ENCODE measurements around the gene NLRP2B. TPM values are rescaled to one million over a fixed set of nuclear protein-coding genes. Genes with fewer than 3 reads are reported as not detected.
"Not testable (repeated sequence)": the region's sequence is repeated elsewhere in the genome, so short reads cannot be mapped to it uniquely, and the experiment has no call there.

NLRP2B gene
- total RNA-seq = not detected

DNA sequence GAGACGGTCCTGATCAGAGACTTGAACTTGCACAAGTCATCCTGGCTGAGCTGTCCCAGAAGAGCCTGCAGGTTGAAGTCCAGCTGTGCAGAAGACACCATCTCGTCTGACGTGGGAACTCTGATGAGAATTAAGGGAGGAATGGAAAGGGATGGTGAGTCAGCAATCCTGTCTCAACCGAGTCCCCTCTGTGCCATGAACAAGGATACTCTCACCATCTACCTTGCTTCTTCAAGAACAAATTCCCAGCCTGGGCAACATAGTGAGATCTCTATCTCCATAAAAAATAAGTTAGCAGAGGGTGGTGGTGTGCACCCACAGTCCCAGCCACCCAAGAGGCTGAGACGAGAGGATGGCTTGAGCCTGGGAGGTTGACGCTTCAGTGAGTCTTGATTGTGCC, at the start of gene NLRP2B:
Gene NLRP2B (minus strand): TSS at position 101 of the 400 bp plus-strand sequence.
- Mint-ChIP-seq H3K4me3 (no peak within 1 kb of the TSS), H3K4me1 (ENCODE audit: low read depth) (no peaks in the 10 kb centered on the region), H3K9me3 (no peaks in the 10 kb centered on the region), H3K36me3 (ENCODE audit: insufficient read depth) (no peaks in the 10 kb centered on the region), H3K27me3 (ENCODE audit: low read depth) (no peaks in the 10 kb centered on the region)
- no peak for ATAC-seq
- DNase-seq = no peak

- not testable (repeated sequence) for H3K36me3 Mint-ChIP-seq (ENCODE audit: insufficient read depth); H3K4me3 Mint-ChIP-seq; H3K4me1 Mint-ChIP-seq (ENCODE audit: low read depth); H3K27me3 Mint-ChIP-seq (ENCODE audit: low read depth); H3K9me3 Mint-ChIP-seq; DNase-seq; ATAC-seq
Measured at GRCh38 chrX:57725995-57726394, 45.9 kb upstream of the NLRP2B start.

DNA sequence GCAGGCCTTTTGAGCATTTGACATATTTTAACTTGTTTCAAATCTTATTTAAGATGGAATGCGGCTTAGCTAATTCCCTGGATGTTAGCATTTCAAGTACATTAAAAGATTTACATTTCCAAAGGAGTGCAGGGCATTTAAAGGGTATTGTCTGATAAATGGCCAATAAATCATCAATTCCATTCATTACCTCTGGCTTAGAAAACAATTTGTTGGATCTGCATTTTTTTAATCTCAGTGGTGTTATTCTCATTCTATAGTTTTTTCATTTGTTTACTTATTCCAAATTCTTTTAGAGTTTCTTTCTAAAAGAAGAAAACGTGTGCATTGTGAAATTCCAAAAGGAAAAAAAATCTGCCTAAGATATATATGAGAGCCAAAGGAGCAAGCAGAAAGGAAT, 1.3 kb upstream of the NLRP2B start:
- Mint-ChIP-seq H3K36me3 (ENCODE audit: insufficient read depth) (no peaks in the 10 kb centered on the region), H3K4me1 (ENCODE audit: low read depth) (no peaks in the 10 kb centered on the region), H3K27me3 (ENCODE audit: low read depth) (no peaks in the 10 kb centered on the region), H3K4me3 (no peak overlapping the region), H3K9me3 (no peaks in the 10 kb centered on the region)
- no peak for ATAC-seq
- no peak for DNase-seq

DNA sequence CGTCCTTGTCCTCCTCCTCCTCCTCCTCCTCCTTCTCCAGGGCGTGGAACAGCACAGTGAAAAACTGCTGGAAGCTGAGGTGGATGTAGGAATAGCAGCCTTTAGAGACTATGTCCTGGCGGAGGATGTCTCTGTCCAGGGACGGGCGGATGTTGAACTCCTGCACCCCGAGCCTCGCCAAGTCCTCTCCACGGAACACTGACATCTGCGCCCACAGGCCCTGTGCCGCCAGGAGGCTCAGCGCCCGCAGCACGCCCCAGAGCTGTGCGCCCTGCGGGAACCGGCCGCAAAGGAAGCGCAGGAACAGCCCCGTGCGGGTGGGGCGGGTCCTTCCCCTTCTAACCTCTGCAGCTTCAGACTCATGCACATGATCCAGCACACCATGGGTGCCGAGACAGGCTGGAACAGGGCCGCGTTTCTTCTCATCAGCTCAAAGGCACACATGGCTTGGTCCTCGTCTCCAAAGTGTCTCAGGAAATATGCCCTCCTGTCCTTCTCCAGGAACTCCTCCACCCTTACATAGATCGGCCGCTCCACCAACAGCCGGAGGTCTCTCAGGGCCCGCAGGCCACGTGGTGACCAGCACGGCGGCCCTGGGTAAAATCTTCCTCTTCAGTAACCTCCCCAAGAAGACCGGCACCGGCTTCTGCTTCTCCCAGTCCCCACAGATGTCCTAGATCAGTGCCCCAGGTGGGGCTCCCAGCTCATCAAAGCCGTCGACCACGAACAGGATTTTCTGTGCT, 1.2 kb downstream of the NLRP2B start:
- Mint-ChIP-seq H3K4me3 (no peak overlapping the region), H3K4me1 (ENCODE audit: low read depth) (no peaks in the 10 kb centered on the region), H3K9me3 (peaks cover 7% of the 10 kb centered on the region), H3K36me3 (ENCODE audit: insufficient read depth) (no peaks in the 10 kb centered on the region), H3K27me3 (ENCODE audit: low read depth) (no peaks in the 10 kb centered on the region)
- no peak for DNase-seq
- no peak for ATAC-seq

DNA sequence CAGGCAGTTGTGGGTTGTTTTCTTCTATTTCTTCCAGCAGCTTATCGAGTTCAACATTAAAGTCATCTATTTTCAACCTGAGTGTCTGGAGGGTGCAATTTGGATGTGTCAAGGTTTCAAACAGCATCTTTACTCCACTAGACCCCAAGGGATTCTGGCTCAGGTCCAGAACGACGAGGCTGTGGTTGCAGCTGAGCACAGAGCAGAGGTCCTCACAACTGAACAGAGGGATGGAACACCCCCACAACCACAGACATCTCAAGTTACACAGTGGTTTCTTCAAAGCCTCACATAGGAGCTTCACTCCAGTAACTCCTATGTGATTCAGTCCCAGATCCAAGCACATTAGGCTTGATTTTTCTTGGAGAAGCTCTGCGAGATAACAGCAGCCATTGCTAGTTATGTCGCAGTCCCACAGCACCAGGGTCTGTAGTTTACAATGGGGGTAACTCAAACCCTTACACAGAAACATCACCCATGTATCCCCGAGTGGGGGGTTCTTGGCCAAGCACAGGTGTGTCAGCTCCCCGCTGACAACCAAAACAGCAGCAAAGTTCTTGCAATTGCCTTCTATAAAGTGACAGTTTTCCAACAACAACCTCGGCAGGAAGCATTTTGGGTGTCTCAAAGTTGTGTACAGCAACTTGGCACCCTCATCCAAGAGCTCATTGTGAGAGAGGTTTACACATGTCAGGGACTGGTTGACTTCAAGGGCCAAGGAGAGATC, 2.8 kb downstream of the NLRP2B start:
- DNase-seq (no peak), ATAC-seq (no peak)
- Mint-ChIP-seq H3K36me3 (ENCODE audit: insufficient read depth) (no peaks in the 10 kb centered on the region), H3K9me3 (peaks cover 10% of the 10 kb centered on the region), H3K4me3 (no peak overlapping the region), H3K4me1 (ENCODE audit: low read depth) (no peaks in the 10 kb centered on the region), H3K27me3 (ENCODE audit: low read depth) (no peaks in the 10 kb centered on the region)

GRCh38 chrX:57675320-57675719, 4.7 kb downstream of the NLRP2B start:
- Mint-ChIP-seq H3K9me3 (peaks cover 10% of the 10 kb centered on the region), H3K27me3 (ENCODE audit: low read depth) (no peaks in the 10 kb centered on the region), H3K4me3 (no peak overlapping the region), H3K36me3 (ENCODE audit: insufficient read depth) (no peaks in the 10 kb centered on the region), H3K4me1 (ENCODE audit: low read depth) (no peaks in the 10 kb centered on the region)
- DNase-seq = no peak
- no peak for ATAC-seq

DNA sequence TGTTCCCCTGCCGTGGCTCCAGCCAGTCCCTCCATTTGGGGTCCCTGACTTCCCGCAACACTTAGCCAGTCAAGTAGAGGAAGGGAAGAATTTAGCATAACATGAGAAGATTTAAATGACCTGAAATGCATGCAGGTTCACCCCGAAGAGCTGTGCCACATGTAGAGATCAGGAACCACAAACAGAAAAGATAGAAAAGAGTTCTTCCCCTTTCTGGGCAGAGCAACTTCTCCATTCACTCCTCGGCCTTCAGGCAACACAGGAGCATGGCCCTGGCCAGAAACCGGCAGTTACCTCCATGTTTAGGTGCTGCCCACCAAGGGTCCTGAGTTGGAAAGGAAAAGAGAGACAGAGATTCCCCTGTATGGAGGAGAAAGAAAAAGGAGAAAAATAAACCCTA, 5.2 kb downstream of the NLRP2B start:
- H3K9me3 Mint-ChIP-seq = peaks cover 10% of the 10 kb centered on the region
- H3K27me3 Mint-ChIP-seq (ENCODE audit: low read depth) = no peaks in the 10 kb centered on the region
- no peaks in the 10 kb centered on the region for H3K36me3 Mint-ChIP-seq (ENCODE audit: insufficient read depth)
- H3K4me1 Mint-ChIP-seq (ENCODE audit: low read depth) = no peaks in the 10 kb centered on the region
- ATAC-seq (no peak), DNase-seq (no peak)
- H3K4me3 Mint-ChIP-seq = no peak overlapping the region

DNA sequence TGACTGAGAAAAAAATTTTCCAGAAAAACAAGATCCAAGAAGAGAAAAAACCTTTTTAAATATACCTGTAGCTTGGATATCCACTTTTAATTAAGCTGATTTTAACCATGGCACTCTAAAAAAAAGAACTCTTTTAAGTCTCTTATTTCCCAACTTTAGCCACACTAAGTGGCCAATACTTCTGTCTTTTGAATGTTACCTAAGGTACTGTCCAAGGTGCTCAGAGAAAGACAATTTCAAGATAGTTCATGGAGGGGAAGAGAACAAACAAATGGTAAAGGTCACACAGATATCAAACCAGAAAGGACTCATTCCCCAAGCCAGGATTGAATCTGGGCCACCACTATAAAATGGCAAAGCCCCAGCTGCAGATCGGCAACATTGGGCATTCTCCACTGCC, 10.1 kb downstream of the NLRP2B start:
- ATAC-seq (no peak), DNase-seq (no peak)
- no peaks in the 10 kb centered on the region for H3K36me3 Mint-ChIP-seq (ENCODE audit: insufficient read depth)
- H3K27me3 Mint-ChIP-seq (ENCODE audit: low read depth) = no peaks in the 10 kb centered on the region
- H3K4me1 Mint-ChIP-seq (ENCODE audit: low read depth) = no peaks in the 10 kb centered on the region
- peaks cover 9% of the 10 kb centered on the region for H3K9me3 Mint-ChIP-seq
- H3K4me3 Mint-ChIP-seq = no peak overlapping the region

- ATAC-seq = no peak
- no peaks in the 10 kb centered on the region for H3K36me3 Mint-ChIP-seq (ENCODE audit: insufficient read depth)
Measured at GRCh38 chrX:57667010-57667409, 13.1 kb downstream of the NLRP2B start.

DNA sequence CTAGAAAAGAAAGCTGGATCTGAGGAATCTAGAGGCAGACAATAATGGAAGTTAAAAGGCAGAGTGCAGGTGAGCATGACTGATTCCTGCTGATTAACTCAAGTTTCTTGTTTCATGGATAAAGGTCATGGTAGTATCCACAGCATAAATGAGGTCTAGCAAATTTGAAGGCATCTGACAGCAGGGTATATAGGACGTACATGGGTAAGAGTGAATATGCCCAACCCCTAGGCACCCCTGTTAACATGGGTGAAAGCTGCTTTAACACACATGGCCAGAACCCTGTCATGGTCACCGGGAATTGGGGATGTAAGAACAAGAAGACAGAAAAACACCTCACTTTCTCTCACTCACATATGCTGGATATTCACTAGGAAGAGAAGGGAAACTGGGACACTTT, 25.0 kb downstream of the NLRP2B start:
- no peaks in the 10 kb centered on the region for H3K36me3 Mint-ChIP-seq (ENCODE audit: insufficient read depth)
- no peak overlapping the region for H3K4me3 Mint-ChIP-seq
- no peak for DNase-seq
- ATAC-seq = no peak
- no peaks in the 10 kb centered on the region for H3K27me3 Mint-ChIP-seq (ENCODE audit: low read depth)
- H3K4me1 Mint-ChIP-seq (ENCODE audit: low read depth) = no peaks in the 10 kb centered on the region
- H3K9me3 Mint-ChIP-seq = no peaks in the 10 kb centered on the region

More at GRCh38 chrX:57667010-57667409, 13.1 kb downstream of the NLRP2B start:
- Mint-ChIP-seq H3K4me3 (no peak overlapping the region), H3K4me1 (ENCODE audit: low read depth) (no peaks in the 10 kb centered on the region), H3K9me3 (no peaks in the 10 kb centered on the region), H3K27me3 (ENCODE audit: low read depth) (no peaks in the 10 kb centered on the region)
- no peak for DNase-seq

GRCh38 chrX:57652705-57653104, 27.4 kb downstream of the NLRP2B start:
- no peak for ATAC-seq
- Mint-ChIP-seq H3K4me1 (ENCODE audit: low read depth) (no peaks in the 10 kb centered on the region), H3K9me3 (no peaks in the 10 kb centered on the region), H3K27me3 (ENCODE audit: low read depth) (no peaks in the 10 kb centered on the region), H3K4me3 (no peak overlapping the region), H3K36me3 (ENCODE audit: insufficient read depth) (no peaks in the 10 kb centered on the region)
- no peak for DNase-seq

DNA sequence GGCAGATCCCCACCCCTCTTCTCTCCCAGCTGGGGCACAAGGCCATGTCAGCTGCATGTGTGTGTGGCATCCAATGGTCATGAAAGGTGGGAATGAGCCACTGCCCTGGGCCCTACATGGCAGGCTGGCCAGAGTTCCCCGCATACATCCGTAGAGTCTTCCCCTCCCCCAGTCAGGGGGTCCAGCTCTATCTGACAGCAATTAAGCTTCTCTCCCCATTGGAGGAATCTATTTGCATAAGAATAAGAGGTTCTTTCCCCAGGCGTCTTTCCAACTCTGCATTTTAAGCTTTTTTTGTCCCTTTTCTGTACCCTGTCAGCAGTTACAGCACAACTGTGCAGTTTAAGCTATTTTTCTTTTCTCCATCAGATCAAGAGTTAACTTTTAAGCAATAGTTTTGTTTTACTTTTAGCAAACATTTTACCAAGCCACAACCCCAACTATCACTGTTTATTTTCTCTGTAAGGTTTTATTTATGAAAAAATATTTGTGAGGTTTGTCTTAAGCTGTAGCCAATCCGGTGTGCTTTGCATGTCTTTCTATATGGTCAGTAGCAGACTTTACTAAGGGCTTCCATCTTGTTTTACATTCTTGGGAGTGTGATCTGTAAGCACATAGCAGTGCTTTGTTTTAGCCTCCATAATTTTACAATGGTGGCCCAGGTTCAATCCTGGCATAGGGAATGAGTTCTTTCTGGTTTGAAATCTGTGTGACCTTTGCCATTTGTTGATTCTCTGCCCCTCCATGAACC, 28.7 kb downstream of the NLRP2B start:
- DNase-seq (no peak), ATAC-seq (no peak)
- Mint-ChIP-seq H3K4me1 (ENCODE audit: low read depth) (no peaks in the 10 kb centered on the region), H3K4me3 (no peak overlapping the region), H3K27me3 (ENCODE audit: low read depth) (no peaks in the 10 kb centered on the region), H3K9me3 (no peaks in the 10 kb centered on the region), H3K36me3 (ENCODE audit: insufficient read depth) (no peaks in the 10 kb centered on the region)

DNA sequence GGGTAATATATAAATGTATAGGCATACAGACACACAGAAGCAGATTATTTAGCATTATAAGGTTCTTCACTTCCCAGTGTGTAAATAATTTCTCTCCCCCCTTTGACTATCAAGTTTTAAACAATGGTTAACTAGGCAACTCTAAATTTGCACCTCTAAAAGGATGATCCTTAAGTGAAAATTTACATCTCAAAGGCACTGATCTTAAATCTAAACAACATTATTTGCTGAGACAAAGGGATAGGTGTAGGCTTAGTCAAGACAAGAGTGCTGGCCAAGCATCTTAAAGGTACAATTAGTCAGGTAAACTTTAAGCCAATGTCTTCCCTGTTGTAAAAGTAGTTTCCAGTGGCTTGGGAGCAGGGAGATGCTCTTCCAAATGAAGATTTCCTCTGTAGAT, 33.0 kb downstream of the NLRP2B start:
- no peak for ATAC-seq
- no peaks in the 10 kb centered on the region for H3K4me1 Mint-ChIP-seq (ENCODE audit: low read depth)
- H3K36me3 Mint-ChIP-seq (ENCODE audit: insufficient read depth) = no peaks in the 10 kb centered on the region
- no peak for DNase-seq
- H3K4me3 Mint-ChIP-seq = no peak overlapping the region
- H3K27me3 Mint-ChIP-seq (ENCODE audit: low read depth) = no peaks in the 10 kb centered on the region
- H3K9me3 Mint-ChIP-seq = no peaks in the 10 kb centered on the region

GRCh38 chrX:57643698-57644097, 36.4 kb downstream of the NLRP2B start:
- no peak overlapping the region for H3K4me3 Mint-ChIP-seq
- peaks cover 7% of the 10 kb centered on the region for H3K9me3 Mint-ChIP-seq
- no peaks in the 10 kb centered on the region for H3K4me1 Mint-ChIP-seq (ENCODE audit: low read depth)
- H3K36me3 Mint-ChIP-seq (ENCODE audit: insufficient read depth) = no peaks in the 10 kb centered on the region
- no peak for ATAC-seq
- DNase-seq = no peak
- no peaks in the 10 kb centered on the region for H3K27me3 Mint-ChIP-seq (ENCODE audit: low read depth)

GRCh38 chrX:57641338-57641737, 38.7 kb downstream of the NLRP2B start:
- DNase-seq = no peak
- Mint-ChIP-seq H3K9me3 (peaks cover 12% of the 10 kb centered on the region), H3K4me3 (no peak overlapping the region), H3K4me1 (ENCODE audit: low read depth) (no peaks in the 10 kb centered on the region), H3K36me3 (ENCODE audit: insufficient read depth) (no peaks in the 10 kb centered on the region), H3K27me3 (ENCODE audit: low read depth) (no peaks in the 10 kb centered on the region)
- ATAC-seq = no peak
